HK-2 (cell line): ENCODE results near the gene ANKS1B.

Experiments
- DNase-seq: peaks from one replicate; pipeline ENCODE4 v3.0.0-alpha.2; 2018; ENCODE audit not compliant: unreplicated experiment

The ANKS1B gene

DNA sequence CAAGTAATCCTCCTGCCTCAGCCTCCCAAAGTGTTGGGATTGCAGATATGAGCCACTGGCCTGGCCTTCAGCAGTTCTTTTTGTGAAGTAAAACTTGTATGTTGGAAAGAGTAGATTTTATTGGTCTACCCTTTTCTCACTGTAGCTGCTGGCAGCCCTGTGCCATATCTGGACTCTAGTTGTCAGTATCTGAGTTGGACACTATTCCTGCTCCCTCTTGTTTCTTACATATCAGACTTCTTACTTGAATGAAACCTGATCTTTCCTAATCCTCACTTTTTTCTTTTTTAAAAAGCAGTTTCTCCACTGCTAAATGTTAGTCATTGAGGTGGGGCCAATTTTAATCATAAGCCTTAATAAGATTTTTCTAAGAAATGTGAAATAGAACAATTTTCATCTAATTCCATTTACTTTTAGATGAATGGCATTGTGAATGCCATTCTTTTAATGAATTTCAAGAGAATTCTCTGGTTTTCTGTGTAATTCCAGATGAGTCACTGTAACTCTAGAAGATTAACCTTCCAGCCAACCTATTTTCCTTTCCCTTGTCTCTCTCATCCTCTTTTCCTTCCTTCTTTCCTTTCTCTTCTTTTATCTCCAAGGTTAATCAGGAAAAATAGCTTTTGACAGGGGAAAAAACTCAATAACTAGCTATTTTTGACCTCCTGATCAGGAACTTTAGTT, 1250.9 kb downstream of the ANKS1B start:
- DNase-seq = no peak

DNA sequence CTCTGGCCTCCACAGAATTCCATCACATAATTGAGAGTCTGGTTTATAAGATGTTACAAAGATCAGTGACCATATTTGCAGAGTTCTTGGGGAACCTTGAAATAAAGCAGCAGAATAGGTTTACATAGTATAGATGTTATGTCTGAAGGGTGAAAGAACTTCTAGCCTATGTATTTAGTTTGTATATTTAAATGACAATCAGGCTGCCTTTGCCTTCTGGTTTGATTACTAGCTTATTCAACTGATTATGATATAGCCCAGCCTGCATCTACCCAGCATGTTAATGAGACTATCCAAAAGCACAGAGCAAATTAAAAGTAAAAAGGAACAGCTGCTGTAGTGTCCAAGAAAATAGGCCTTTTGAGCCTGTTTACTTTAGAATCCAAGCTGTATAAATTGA, 1254.3 kb downstream of the ANKS1B start:
- DNase-seq = no peak

DNA sequence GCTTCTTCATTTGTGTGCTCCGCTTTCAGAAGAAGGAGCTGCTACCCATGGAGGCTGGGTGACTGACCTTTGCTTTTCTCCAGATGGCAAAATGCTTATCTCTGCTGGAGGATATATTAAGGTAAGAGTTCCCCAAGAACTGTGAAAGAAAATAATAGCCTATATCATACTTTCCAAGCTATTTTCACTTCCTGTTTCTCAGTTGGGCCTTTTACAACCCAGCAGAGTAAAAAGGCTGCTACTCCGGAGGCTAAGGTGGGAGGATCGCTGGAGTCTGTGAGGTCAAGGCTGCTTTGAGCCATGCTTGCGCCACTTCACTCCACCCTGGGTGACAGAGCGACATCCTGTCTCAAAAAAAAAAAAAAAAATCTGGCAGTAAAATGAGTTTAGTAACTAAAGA, 1257.5 kb downstream of the ANKS1B start:
- no peak for DNase-seq

- DNase-seq = peak; percentile 51
Measured at GRCh38 chr12:98725476-98726247, 1259.1 kb downstream of the ANKS1B start.

GRCh38 chr12:98724384-98725155, 1260.2 kb downstream of the ANKS1B start:
- no peak for DNase-seq

DNA sequence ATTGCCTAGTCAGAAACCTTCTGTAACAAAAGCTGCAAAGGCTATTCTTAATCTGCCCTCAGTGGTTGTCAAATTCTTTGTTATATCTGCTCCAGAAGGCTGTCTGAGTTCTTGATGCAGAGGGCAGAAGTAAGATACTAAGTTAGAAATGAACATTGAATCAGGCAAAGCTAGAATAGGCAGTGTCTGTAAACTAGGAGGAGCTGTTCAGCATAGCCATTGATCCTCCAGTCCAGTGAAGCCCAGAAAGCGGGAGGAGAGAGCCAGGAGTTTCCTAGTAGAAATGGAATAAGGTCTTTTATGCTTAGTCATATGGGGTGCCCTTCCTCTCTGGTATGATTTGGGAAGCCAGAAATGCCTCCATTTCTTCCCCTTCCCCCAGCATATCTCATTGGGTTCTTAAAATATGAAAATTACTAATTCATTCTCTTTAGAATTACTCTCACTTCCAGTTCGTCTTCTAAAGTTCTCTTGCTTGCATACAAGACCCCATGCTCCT, 1263.5 kb downstream of the ANKS1B start:
- no peak for DNase-seq

- DNase-seq = no peak
Measured at GRCh38 chr12:98719515-98720504, 1264.9 kb downstream of the ANKS1B start.

DNA sequence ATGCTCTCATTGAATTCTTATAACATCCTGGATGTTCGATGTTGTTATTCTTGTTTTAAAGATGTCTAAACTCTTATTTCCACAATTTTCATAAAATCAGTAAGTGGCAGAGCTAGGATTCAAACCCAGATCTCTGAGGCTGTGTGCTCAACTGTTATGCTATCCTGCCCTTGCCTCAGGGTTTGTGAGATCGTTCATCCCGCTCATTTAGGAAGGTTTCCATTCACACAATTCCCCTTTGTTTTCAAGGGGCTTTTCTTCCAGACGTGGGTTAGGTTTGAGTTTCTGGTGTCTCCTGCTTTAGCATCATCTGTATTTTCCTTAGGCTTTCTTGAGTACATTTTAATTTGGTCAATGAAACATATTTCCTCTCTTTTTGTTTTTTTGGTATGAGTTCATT, 1270.3 kb downstream of the ANKS1B start:
- no peak for DNase-seq

DNA sequence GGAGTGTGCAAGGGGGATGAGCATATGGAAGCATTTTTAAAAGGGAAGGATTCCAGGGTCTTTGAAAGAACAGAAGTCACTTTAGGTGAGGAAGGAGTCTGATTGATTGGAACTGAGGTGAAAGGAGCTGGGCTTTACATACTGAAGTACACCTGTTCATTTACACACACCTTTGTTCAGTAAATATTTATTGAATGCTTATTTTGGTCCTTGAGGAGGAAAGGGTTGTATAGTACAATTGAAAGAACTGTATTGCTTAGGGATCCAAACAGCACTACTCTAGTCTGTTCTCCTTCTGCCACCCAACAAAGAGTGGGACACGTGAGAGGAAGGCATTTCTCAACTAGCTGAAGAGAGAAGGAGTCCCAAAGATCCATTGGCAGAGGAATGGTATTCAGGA, 1275.7 kb downstream of the ANKS1B start:
- no peak for DNase-seq

DNA sequence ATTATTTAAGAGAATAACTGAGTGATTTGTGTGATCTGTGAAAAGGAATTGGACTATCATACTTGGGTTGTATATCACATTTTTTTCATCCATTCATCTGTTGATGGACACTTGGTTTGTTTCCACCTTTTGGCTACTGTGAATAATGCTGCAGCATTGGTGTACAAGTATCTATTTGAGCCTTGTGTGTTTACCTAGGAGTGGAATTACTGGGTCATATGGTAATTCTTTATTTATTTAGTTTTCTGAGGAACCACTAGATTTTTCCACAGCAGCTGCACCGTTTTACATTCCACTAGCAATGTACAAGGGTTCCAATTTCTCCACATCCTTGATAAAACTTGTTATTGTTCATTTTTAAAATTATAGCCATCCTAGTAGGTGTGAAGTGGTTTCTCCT, 1283.6 kb downstream of the ANKS1B start:
- no peak for DNase-seq

- no peak for DNase-seq
Measured at GRCh38 chr12:98699586-98699985, 1285.2 kb downstream of the ANKS1B start.

- DNase-seq = peak; percentile 41
Measured at GRCh38 chr12:98698603-98699463, 1285.9 kb downstream of the ANKS1B start.

DNA sequence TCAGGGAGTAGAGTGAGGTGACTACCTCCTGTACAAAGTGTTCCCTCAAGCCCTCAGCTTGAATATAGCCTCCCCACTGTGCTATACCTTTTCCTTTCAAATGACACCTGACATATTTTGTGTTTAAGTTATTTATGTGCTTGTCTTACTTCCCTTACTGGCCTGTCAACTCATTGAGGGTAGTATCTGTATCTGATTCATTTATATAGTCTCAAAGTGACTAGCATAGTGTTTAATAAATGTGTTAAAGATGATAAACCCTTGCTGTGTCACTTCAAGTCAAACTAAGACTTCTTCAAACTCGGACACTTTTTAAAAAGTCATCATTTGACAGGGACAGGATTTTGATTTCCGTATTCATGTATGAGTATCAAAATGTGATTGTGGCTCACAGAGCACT, 1287.5 kb downstream of the ANKS1B start:
- DNase-seq = no peak

GRCh38 chr12:98696036-98696646, 1288.6 kb downstream of the ANKS1B start:
- no peak for DNase-seq

DNA sequence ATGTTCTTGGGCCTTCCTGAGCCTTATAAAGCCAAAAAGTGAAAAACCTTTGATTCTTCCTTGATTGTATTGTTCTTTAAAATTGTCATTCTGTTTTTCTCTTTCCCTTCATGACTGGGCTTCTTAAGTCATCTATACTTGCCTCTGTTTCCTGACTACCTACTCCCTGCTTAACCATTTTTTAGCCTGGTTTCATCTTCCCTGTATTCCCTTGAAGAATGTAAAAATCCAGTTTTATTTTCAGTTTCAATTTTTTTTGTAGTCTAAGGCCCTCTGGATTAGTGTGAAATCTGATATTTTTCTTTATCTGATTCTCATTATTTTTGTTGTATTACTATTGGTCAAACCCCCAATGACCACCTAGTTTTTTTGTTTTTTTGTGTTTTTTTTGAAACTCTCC, 1293.4 kb downstream of the ANKS1B start:
- DNase-seq = no peak

GRCh38 chr12:98686603-98687002, 1298.1 kb downstream of the ANKS1B start:
- DNase-seq = no peak
